SK-N-SH treated with all-trans-retinoic acid at 6 μM for 48 hours (cell line): ENCODE measurements around the gene SUSD3.

Source experiments
- CSDC2 ChIP-seq: fragments of 250-450 bp; sonication (Bioruptor Pico); IDR thresholded peaks from 2 replicates; pipeline ENCODE4 v1.5.0; 2020; ENCODE audit warnings: mild to moderate bottlenecking, moderate library complexity
- ESRRG ChIP-seq: fragments of 250-450 bp; sonication (Bioruptor Pico); IDR thresholded peaks from 2 replicates; pipeline ENCODE4 v1.6.1; 2021; ENCODE audit warnings: mild to moderate bottlenecking
- GLIS3 ChIP-seq: fragments of 250-450 bp; sonication (Bioruptor Pico); IDR thresholded peaks from 2 replicates; pipeline ENCODE4 v1.5.0; 2020; ENCODE audit warnings: mild to moderate bottlenecking, moderate library complexity
- OSR1 ChIP-seq: fragments of 250-450 bp; sonication (Bioruptor Pico); IDR thresholded peaks from 2 replicates; pipeline ENCODE4 v1.8.0; 2022; ENCODE audit warnings: moderate library complexity, mild to moderate bottlenecking, inconsistent platforms
- PATZ1 ChIP-seq: fragments of 250-450 bp; sonication (Bioruptor Pico); IDR thresholded peaks from 2 replicates; pipeline ENCODE4 v1.8.0; 2020; ENCODE audit warnings: mild to moderate bottlenecking, moderate library complexity, borderline replicate concordance
- PPARA ChIP-seq: fragments of 250-450 bp; sonication (Bioruptor Pico); IDR thresholded peaks from 2 replicates; pipeline ENCODE4 v1.5.0; 2020; ENCODE audit warnings: mild to moderate bottlenecking, borderline replicate concordance
- TCF4 ChIP-seq: fragments of 250-450 bp; sonication (Bioruptor Pico); IDR thresholded peaks from 2 replicates; pipeline ENCODE4 v1.8.0; 2021; ENCODE audit warnings: mild to moderate bottlenecking, moderate library complexity, borderline replicate concordance
- TOX ChIP-seq: fragments of 250-450 bp; sonication (Bioruptor Pico); IDR thresholded peaks from 2 replicates; pipeline ENCODE4 v1.8.0; 2021; ENCODE audit warnings: mild to moderate bottlenecking, moderate library complexity, borderline replicate concordance
- ZNF565 ChIP-seq: fragments of 450-650 bp; formaldehyde crosslinking; conservative IDR thresholded peaks from 2 replicates; pipeline ENCODE4 v1.5.0; 2020; ENCODE audit warnings: low read depth, mild to moderate bottlenecking, moderate library complexity

- TF ChIP-seq TOX (CRISPR knock-in tag) (no peak), PATZ1 (no peak), CSDC2 (CRISPR knock-in tag) (no peak), PPARA (CRISPR knock-in tag) (no peak), TCF4 (CRISPR knock-in tag) (no peak), GLIS3 (CRISPR knock-in tag) (no peak), ZNF565 (no peak), ESRRG (CRISPR knock-in tag) (no peak), OSR1 (no peak)
These were observed 17.7 kb downstream of the SUSD3 start for GRCh38 chr9:93076101-93076791.
